AG08395 (cell line): ENCODE measurements around the gene COL7A1.
"Not testable (repeated sequence)": the region's sequence is repeated elsewhere in the genome, so short reads cannot be mapped to it uniquely, and the experiment has no call there.

Experiments
- DNase-seq: peaks from one replicate; pipeline ENCODE4 v3.0.0; 2012; ENCODE audit warnings: mixed read lengths, low spot score

Gene COL7A1

GRCh38 chr3:48543271-48543866, 51.8 kb downstream of the COL7A1 start:
- DNase-seq, result peak; percentile 43

DNA sequence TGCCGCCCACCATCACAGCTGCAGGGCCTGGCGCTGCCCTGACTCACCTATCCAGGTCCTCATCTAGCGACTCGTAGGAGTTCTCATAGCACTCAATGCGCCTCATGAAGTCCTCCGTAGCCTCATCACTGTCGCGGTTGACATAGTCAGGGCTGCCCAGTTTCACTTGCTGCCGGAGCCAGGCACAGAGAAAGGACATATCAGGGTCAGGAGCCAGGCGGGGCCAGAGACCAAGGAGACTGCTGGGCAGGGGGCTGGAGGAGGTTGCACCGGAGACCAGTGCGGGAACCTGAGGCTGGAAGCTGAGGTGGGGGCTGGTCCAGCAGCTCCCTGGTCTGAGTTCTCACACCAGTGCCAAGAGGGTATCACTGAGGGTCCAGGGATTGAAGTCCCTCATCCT, 56.7 kb downstream of the COL7A1 start:
- no peak for DNase-seq

GRCh38 chr3:48536785-48537184, 58.3 kb downstream of the COL7A1 start:
- DNase-seq, result no peak

DNA sequence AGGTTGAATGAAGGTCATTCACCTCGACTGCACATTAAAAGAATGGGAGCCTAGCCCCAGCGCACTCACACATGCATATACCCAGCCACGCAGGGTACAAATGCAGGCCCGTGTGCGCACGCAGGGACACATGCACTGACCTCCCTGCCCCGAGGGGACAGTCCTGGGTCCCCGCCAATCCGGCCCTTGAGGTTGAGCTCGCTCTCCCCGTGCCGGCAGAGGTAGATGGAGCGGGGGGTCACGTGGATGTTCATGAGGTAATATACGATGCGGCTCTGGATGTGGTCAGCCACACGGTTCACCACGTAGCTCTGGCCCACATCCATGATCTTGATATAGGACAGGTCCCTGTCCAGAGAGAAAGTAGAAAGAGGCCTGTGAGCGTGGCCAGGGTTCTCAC, 59.0 kb downstream of the COL7A1 start:
- DNase-seq, result no peak

GRCh38 chr3:48535578-48535977, 59.6 kb downstream of the COL7A1 start:
- DNase-seq, result no peak

DNA sequence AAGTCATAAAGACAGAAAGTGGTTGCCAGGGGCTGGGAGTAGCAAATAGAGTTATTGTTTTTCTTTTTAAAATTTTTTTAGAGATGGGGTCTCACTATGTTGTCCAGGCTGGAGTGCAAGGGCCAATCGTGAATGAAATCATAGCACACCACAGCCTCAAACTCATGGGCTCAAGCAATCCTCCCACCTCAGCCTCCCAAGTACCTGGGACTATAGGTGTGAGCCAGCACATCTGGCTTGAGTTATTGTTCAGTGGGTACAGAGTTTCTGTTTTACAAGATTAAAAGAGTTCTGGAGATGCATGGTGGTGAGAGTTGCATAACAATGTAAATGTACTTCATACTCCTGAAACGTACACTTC, 62.2 kb downstream of the COL7A1 start:
- DNase-seq, result no peak

- no peak for DNase-seq
Measured at GRCh38 chr3:48532271-48532976, 62.7 kb downstream of the COL7A1 start.

GRCh38 chr3:48530701-48531100, 64.4 kb downstream of the COL7A1 start:
- DNase-seq, result not testable (repeated sequence)

DNA sequence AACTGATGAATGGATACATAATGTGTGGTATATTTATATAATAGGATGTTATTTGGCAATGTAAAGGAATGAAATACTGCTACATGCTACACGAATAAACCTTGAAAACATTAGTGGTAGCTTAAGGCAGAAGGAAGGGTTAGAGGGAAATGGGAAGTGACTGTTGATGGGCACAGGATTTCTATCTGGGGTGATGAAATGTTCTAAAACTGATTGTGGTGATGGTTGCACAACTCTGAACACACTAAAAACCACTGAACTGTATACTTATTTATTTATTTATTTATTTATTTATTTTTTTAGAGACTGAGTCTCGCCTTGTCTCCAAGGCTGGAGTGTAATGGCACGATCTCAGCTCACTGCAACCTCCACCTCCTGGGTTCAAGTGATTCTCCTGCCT, 66.4 kb downstream of the COL7A1 start:
- no peak for DNase-seq

- DNase-seq, result no peak
Measured at GRCh38 chr3:48528048-48528447, 67.1 kb downstream of the COL7A1 start.

- no peak for DNase-seq
Measured at GRCh38 chr3:48524970-48525369, 70.2 kb downstream of the COL7A1 start.

GRCh38 chr3:48521635-48522034, 73.5 kb downstream of the COL7A1 start:
- no peak for DNase-seq

- no peak for DNase-seq
Measured at GRCh38 chr3:48519277-48519643, 75.9 kb downstream of the COL7A1 start.

- DNase-seq, result no peak
Measured at GRCh38 chr3:48518638-48519276, 76.4 kb downstream of the COL7A1 start.

- DNase-seq, result no peak
Measured at GRCh38 chr3:48518069-48518468, 77.1 kb downstream of the COL7A1 start.

GRCh38 chr3:48516571-48516970, 78.6 kb downstream of the COL7A1 start:
- no peak for DNase-seq

GRCh38 chr3:48514431-48515227, 80.5 kb downstream of the COL7A1 start:
- no peak for DNase-seq
